Peyer's patch (tissue), 4 donors: ENCODE results near the gene CAT. TPM values are rescaled to one million over a fixed set of nuclear protein-coding genes. Genes with fewer than 3 reads are reported as not detected.

Experiments
- DNase-seq, 3 donors: peaks; one replicate each; pipeline ENCODE4 v3.0.0-alpha.2; 2017 to 2019
- H3K27ac ChIP-seq, 4 donors: fragments of 200-600 bp; sonication (generic); one replicate each; pipeline ENCODE4 v1.5.1; 2016 to 2019
- H3K27me3 ChIP-seq, 2 donors: fragments of 200-600 bp; sonication (generic); one replicate each; pipeline ENCODE4 v1.5.1; 2019
- H3K36me3 ChIP-seq, 3 donors: fragments of 200-600 bp; sonication (generic); one replicate each; pipeline ENCODE4 v1.5.1; 2016 to 2019
- H3K4me1 ChIP-seq, 4 donors: fragments of 200-600 bp; sonication (generic); one replicate each; pipeline ENCODE4 v1.5.1; 2016 to 2019
- H3K4me3 ChIP-seq, 4 donors: fragments of 200-600 bp; sonication (generic); 1 replicate in 3 of 4; 2 replicates in 1 of 4; pipeline ENCODE4 v1.5.1; 2016 to 2019; ENCODE audit warnings: mild to moderate bottlenecking in 1 of 4
- H3K9me3 ChIP-seq, 4 donors: fragments of 200-600 bp; sonication (generic); one replicate each; pipeline ENCODE4 v1.5.1; 2016 to 2019; ENCODE audit warnings: mild to moderate bottlenecking in 1 of 4
- CTCF ChIP-seq, 6 experiments: fragments of 450-650 bp in 4 of 6; fragments of 200-600 bp in 2 of 6; sonication (generic) in 1 of 6; IDR thresholded peaks; one replicate each; pipeline ENCODE4 v1.5.1; 2017 to 2019; ENCODE audit warnings: antibody characterized with exemption in 6 of 6, mild to moderate bottlenecking in 3 of 6, moderate library complexity in 1 of 6
- POLR2A ChIP-seq, 2 donors: fragments of 450-650 bp; IDR thresholded peaks; one replicate each; pipeline ENCODE4 v1.5.1; 2017; ENCODE audit warnings: antibody characterized with exemption in 2 of 2, mild to moderate bottlenecking in 2 of 2, moderate library complexity in 2 of 2
- total RNA-seq, 4 donors: library from RNA; depleted of rRNA; stranded (reverse); fragments of >200 nt; gene quantifications; one replicate each; pipeline ENCODE4 v1.1.0, GENCODE V29; 2016

The CAT gene
- total RNA-seq, 4 donors from 2014 or later, result 81.0 to 271 (median 133) TPM

DNA sequence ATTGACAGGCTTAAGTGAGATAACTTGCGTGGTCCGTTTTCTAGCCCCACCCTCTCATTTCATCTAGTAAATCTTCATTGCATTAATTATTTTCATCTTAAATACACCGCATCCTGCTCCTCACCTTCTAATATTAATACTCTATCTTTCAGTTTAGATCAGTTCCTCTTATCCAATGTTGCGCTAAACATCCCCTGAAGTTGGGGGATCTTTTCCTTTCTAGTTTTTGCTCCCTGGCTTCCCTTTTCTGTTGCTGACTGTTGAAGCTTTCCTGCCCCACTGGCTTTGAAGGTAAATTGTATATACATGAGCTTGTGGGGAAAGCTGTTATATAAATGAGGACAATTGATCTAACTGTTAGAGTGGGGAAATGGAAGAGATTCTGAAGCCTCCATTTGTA is 7.2 kb downstream of the CAT start:
- TF ChIP-seq CTCF (IDR thresholded peaks at IDR 0.05) (no peak), POLR2A (IDR thresholded peaks at IDR 0.05) (no peak)
- Histone ChIP-seq H3K4me3 (no peak overlapping the region), H3K36me3 (peaks cover 0 to 21% (median 0%) of the 10 kb centered on the region in 3 donors), H3K27ac (no peak overlapping the region), H3K4me1 (peaks cover 0 to 7% (median 5%) of the 10 kb centered on the region in 4 donors), H3K27me3 (no peaks in the 10 kb centered on the region), H3K9me3 (no peaks in the 10 kb centered on the region)
- DNase-seq, result no peak

- H3K9me3 ChIP-seq, result no peaks in the 10 kb centered on the region
- peaks cover 0 to 26% (median 0%) of the 10 kb centered on the region in 3 donors for H3K36me3 ChIP-seq
- no peak for DNase-seq
- peaks cover 0 to 7% (median 5%) of the 10 kb centered on the region in 4 donors for H3K4me1 ChIP-seq
- H3K27me3 ChIP-seq, result no peaks in the 10 kb centered on the region
- no peak overlapping the region for H3K4me3 ChIP-seq
- no peak for TF ChIP-seq CTCF (IDR thresholded peaks at IDR 0.05)
- TF ChIP-seq POLR2A (IDR thresholded peaks at IDR 0.05), result no peak
- H3K27ac ChIP-seq, result no peak overlapping the region
These were observed 7.7 kb downstream of the CAT start for GRCh38 chr11:34446386-34446785.

GRCh38 chr11:34447044-34447443 is 8.3 kb downstream of the CAT start:
- DNase-seq, result no peak
- TF ChIP-seq CTCF (IDR thresholded peaks at IDR 0.05) (no peak), POLR2A (IDR thresholded peaks at IDR 0.05) (no peak)
- Histone ChIP-seq H3K36me3 (peaks cover 0 to 30% (median 0%) of the 10 kb centered on the region in 3 donors), H3K9me3 (no peaks in the 10 kb centered on the region), H3K27ac (no peak overlapping the region), H3K27me3 (no peaks in the 10 kb centered on the region), H3K4me1 (peaks cover 0 to 7% (median 5%) of the 10 kb centered on the region in 4 donors), H3K4me3 (no peak overlapping the region)

DNA sequence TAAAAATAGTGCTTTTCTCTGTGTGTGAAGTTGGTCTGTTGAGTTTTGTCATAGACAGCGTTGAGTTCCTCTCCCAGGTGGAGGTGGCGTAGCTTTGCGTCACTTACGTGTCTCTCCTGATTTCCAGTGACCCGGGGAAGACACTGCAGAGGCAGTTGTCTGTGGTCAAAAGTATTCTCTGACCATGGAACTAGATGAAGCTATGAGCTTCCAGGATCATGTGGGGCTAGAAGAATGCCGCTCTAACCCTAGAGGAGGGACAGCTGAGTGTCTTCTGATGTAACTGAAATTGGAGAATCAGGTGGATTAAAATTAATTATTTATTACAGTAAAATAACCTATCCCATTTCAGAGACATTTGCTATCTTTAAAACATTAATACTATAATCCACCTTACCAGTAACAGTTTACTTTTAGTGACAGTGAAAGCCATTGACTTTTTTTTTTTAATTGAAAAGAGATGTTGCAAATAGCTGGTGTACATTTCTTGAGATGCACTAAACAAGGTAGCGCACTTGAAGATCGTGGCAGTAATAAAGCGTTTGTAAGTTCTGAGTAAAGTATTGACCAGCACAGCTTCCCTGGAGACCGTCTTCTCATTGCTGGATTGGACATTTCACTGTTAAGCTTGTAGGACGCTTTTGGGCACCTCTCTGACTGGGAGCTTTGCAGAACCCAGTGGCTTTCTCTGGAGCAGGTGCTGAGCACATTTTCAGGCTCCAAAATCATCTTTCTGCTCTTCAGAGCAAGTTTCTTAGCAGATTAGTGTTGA is 9.7 kb downstream of the CAT start:
- H3K4me3 ChIP-seq, result no peak overlapping the region
- TF ChIP-seq POLR2A (IDR thresholded peaks at IDR 0.05) (no peak), CTCF (IDR thresholded peaks at IDR 0.05) (no peak)
- H3K36me3 ChIP-seq, result peaks cover 0 to 44% (median 0%) of the 10 kb centered on the region in 3 donors
- H3K27ac ChIP-seq, result no peak overlapping the region
- H3K9me3 ChIP-seq, result no peaks in the 10 kb centered on the region
- H3K27me3 ChIP-seq, result no peaks in the 10 kb centered on the region
- peaks cover 0 to 7% (median 5%) of the 10 kb centered on the region in 4 donors for H3K4me1 ChIP-seq
- no peak for DNase-seq

DNA sequence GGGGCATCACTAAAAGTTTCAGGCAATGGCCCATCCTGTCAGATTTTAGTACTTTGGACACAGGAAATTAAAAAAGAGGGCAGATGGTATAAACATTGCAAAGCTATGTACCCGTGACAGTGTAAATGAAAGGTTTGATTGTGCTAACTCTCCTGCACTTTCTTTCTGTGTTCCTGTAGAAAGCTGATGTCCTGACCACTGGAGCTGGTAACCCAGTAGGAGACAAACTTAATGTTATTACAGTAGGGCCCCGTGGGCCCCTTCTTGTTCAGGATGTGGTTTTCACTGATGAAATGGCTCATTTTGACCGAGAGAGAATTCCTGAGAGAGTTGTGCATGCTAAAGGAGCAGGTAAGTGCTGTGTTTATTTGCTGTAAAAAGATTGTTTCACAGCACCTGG is 10.3 kb downstream of the CAT start:
- no peak for TF ChIP-seq POLR2A (IDR thresholded peaks at IDR 0.05)
- TF ChIP-seq CTCF (IDR thresholded peaks at IDR 0.05), result no peak
- H3K4me1 ChIP-seq, result peaks cover 0 to 6% (median 2%) of the 10 kb centered on the region in 4 donors

More for the DNA sequence above, 10.3 kb downstream of the CAT start:
- Histone ChIP-seq H3K9me3 (no peaks in the 10 kb centered on the region), H3K27ac (no peak overlapping the region), H3K36me3 (peaks cover 0 to 50% (median 0%) of the 10 kb centered on the region in 3 donors), H3K4me3 (no peak overlapping the region), H3K27me3 (no peaks in the 10 kb centered on the region)
- no peak for DNase-seq
